Measurements from ENCODE around the gene ORAI1. TPM values are rescaled to one million over a fixed set of nuclear protein-coding genes. Genes with fewer than 3 reads are reported as not detected.

Gene ORAI1
- total RNA-seq: 10 to 100 TPM; 29.4 to 35.9 TPM

- peaks cover 36% of the 10 kb centered on the region for H3K4me1 Mint-ChIP-seq
- intact Hi-C loops (cut with DNase I, micrococcal nuclease): loop anchor here (1.0 to 5.0 kb wide), 22 partner anchors 36 to 1906 kb away; partner anchors contain the start of genes PSMD9 (in 2 of the 2), ANAPC5 (in 1 of the 2), CAMKK2 (in 1 of the 2) and KDM2B (in 1 of the 2)
- H3K4me3 Mint-ChIP-seq: peak within 1 kb of the TSS; percentile 92
- ATAC-seq (peak; percentile 50), DNase-seq (peak; percentile 98)
- H3K36me3 Mint-ChIP-seq (ENCODE audit: low read depth): peaks cover 34% of the 10 kb centered on the region
- ChIA-PET POLR2A (interaction anchor here (0.5 to 2.4 kb wide), 12 partner anchors 13 to 454 kb away, joined by 3 to 12 read pairs (median 7); no protein-coding TSS in a partner anchor), CTCF (interaction anchor here (0.5 to 4.5 kb wide), 13 partner anchors 40 to 210 kb away, joined by 3 to 29 read pairs (median 7); partner anchors contain the start of genes MORN3 and RHOF)
- peak within 1 kb of the TSS; percentile 99 for H3K27ac Mint-ChIP-seq
- H3K9me3 Mint-ChIP-seq (ENCODE audit: low read depth): no peaks in the 10 kb centered on the region
- no peaks in the 10 kb centered on the region for H3K27me3 Mint-ChIP-seq
Observed at GRCh38 chr12:121626087-121626852, at the start of gene ORAI1. Gene ORAI1, plus strand, starts transcription at chr12:121626530.

- ATAC-seq (no peak), DNase-seq (no peak)
- Mint-ChIP-seq H3K36me3 (ENCODE audit: low read depth) (peaks cover 12% of the 10 kb centered on the region), H3K4me3 (no peak overlapping the region), H3K27me3 (no peaks in the 10 kb centered on the region), H3K27ac (peak overlapping the region; percentile 51), H3K4me1 (peaks cover 17% of the 10 kb centered on the region), H3K9me3 (ENCODE audit: low read depth) (no peaks in the 10 kb centered on the region)
- CTCF ChIA-PET: interaction anchor here (0.7 to 1.4 kb wide), 4 partner anchors 25 to 98 kb away, joined by 3 to 5 read pairs (median 4); no protein-coding TSS in a partner anchor
- intact Hi-C loops (cut with DNase I, micrococcal nuclease): no loop called here
- POLR2A ChIA-PET: interaction anchor here (0.6 kb wide), 2 partner anchors 38 to 48 kb away, joined by 3 read pairs; no protein-coding TSS in a partner anchor
Observed at GRCh38 chr12:121576851-121577391, 49.4 kb upstream of the ORAI1 start.

- ATAC-seq: no peak
- no peak overlapping the region for H3K4me3 Mint-ChIP-seq
- intact Hi-C loops (cut with DNase I, micrococcal nuclease): no loop called here
- POLR2A ChIA-PET: interaction anchor here (0.6 kb wide), 2 partner anchors 38 to 48 kb away, joined by 3 read pairs; no protein-coding TSS in a partner anchor
- H3K27ac Mint-ChIP-seq: peak overlapping the region; percentile 51
- no peaks in the 10 kb centered on the region for H3K9me3 Mint-ChIP-seq (ENCODE audit: low read depth)
- no peak for DNase-seq
- H3K36me3 Mint-ChIP-seq (ENCODE audit: low read depth): peaks cover 8% of the 10 kb centered on the region
- CTCF ChIA-PET: interaction anchor here (0.7 to 1.4 kb wide), 6 partner anchors 25 to 99 kb away, joined by 3 to 5 read pairs (median 3); no protein-coding TSS in a partner anchor
- H3K27me3 Mint-ChIP-seq: no peaks in the 10 kb centered on the region
- peaks cover 22% of the 10 kb centered on the region for H3K4me1 Mint-ChIP-seq
Observed at GRCh38 chr12:121577443-121578180, 48.7 kb upstream of the ORAI1 start.

- POLR2A ChIA-PET: interaction anchor here (0.6 to 2.7 kb wide), 2 partner anchors 48 to 75 kb away, joined by 9 to 12 read pairs; partner anchors contain the start of gene ORAI1
- Mint-ChIP-seq H3K9me3 (ENCODE audit: low read depth) (no peaks in the 10 kb centered on the region), H3K4me3 (peak overlapping the region; percentile 83), H3K27me3 (no peaks in the 10 kb centered on the region), H3K27ac (peak overlapping the region; percentile 69), H3K36me3 (ENCODE audit: low read depth) (peaks cover 8% of the 10 kb centered on the region), H3K4me1 (peaks cover 24% of the 10 kb centered on the region)
- intact Hi-C loops (cut with DNase I, micrococcal nuclease): no loop called here
- ATAC-seq (no peak), DNase-seq (peak; percentile 38)
- CTCF ChIA-PET: interaction anchor here (0.7 to 1.0 kb wide), 5 partner anchors 16 to 134 kb away, joined by 3 to 4 read pairs (median 3); partner anchors contain the start of gene TMEM120B
Observed at GRCh38 chr12:121578230-121579189, 47.8 kb upstream of the ORAI1 start.

- intact Hi-C loops (cut with DNase I, micrococcal nuclease): no loop called here
- Mint-ChIP-seq H3K36me3 (ENCODE audit: low read depth) (peaks cover 2% of the 10 kb centered on the region), H3K4me3 (peak overlapping the region; percentile 83), H3K9me3 (ENCODE audit: low read depth) (no peaks in the 10 kb centered on the region), H3K27ac (peak overlapping the region; percentile 99), H3K27me3 (no peaks in the 10 kb centered on the region), H3K4me1 (peaks cover 24% of the 10 kb centered on the region)
- POLR2A ChIA-PET: interaction anchor here (0.6 to 2.7 kb wide), 4 partner anchors 12 to 224 kb away, joined by 3 to 12 read pairs (median 6); partner anchors contain the start of gene ORAI1
- ATAC-seq (peak; percentile 4), DNase-seq (peak; percentile 56)
- CTCF ChIA-PET: interaction anchor here (0.7 to 1.1 kb wide), 4 partner anchors 48 to 249 kb away, joined by 3 to 8 read pairs (median 4); partner anchors contain the start of genes ORAI1 and TMEM120B
Observed at GRCh38 chr12:121579190-121579791, 47.0 kb upstream of the ORAI1 start.

GRCh38 chr12:121579981-121580868, 46.1 kb upstream of the ORAI1 start:
- peak overlapping the region; percentile 99 for H3K27ac Mint-ChIP-seq
- POLR2A ChIA-PET: interaction anchor here (0.7 to 2.7 kb wide), 3 partner anchors 11 to 223 kb away, joined by 3 to 12 read pairs (median 4); partner anchors contain the start of gene ORAI1
- no peaks in the 10 kb centered on the region for H3K27me3 Mint-ChIP-seq
- ATAC-seq: peak; percentile 76
- CTCF ChIA-PET: interaction anchor here (0.7 to 1.1 kb wide), 5 partner anchors 12 to 132 kb away, joined by 3 to 8 read pairs (median 4); partner anchors contain the start of genes ORAI1 and TMEM120B
- peak; percentile 87 for DNase-seq
- peaks cover 24% of the 10 kb centered on the region for H3K4me1 Mint-ChIP-seq
- no peaks in the 10 kb centered on the region for H3K9me3 Mint-ChIP-seq (ENCODE audit: low read depth)
- no peaks in the 10 kb centered on the region for H3K36me3 Mint-ChIP-seq (ENCODE audit: low read depth)
- peak overlapping the region; percentile 83 for H3K4me3 Mint-ChIP-seq
- intact Hi-C loops (cut with DNase I, micrococcal nuclease): loop anchor here (1.0 to 10.0 kb wide), 7 partner anchors 10 to 505 kb away; partner anchors contain the start of genes ORAI1 (in 2 of the 2) and CAMKK2 (in 1 of the 2)

- H3K36me3 Mint-ChIP-seq (ENCODE audit: low read depth): no peaks in the 10 kb centered on the region
- ATAC-seq: peak; percentile 30
- H3K27me3 Mint-ChIP-seq: no peaks in the 10 kb centered on the region
- H3K27ac Mint-ChIP-seq: peak within 1 kb of the TSS; percentile 99
- H3K4me1 Mint-ChIP-seq: peaks cover 24% of the 10 kb centered on the region
- intact Hi-C loops (cut with DNase I, micrococcal nuclease): loop anchor here (1.0 to 10.0 kb wide), 7 partner anchors 9 to 504 kb away; partner anchors contain the start of genes ORAI1 (in 2 of the 2) and CAMKK2 (in 1 of the 2)
- peak within 1 kb of the TSS; percentile 83 for H3K4me3 Mint-ChIP-seq
- DNase-seq: peak; percentile 58
- ChIA-PET POLR2A (interaction anchor here (0.8 to 2.7 kb wide), 4 partner anchors 11 to 46 kb away, joined by 3 to 12 read pairs (median 4); partner anchors contain the start of gene ORAI1), CTCF (interaction anchor here (0.9 to 1.2 kb wide), 3 partner anchors 19 to 47 kb away, joined by 3 to 5 read pairs (median 4); no protein-coding TSS in a partner anchor)
- H3K9me3 Mint-ChIP-seq (ENCODE audit: low read depth): no peaks in the 10 kb centered on the region
Observed at GRCh38 chr12:121580959-121581685, 45.2 kb upstream of the ORAI1 start, which contains the start of gene KDM2B. Gene KDM2B, minus strand, starts transcription at chr12:121581023. Its CDS starts 112 bp downstream, at chr12:121580911.

Data from activated CD4-positive, alpha-beta T cell treated with anti-CD3 and anti-CD28 coated beads for 36 hours (primary cell).